HCT116 (cell line): ENCODE measurements around the gene THSD8. TPM values are rescaled to one million over a fixed set of nuclear protein-coding genes. Genes with fewer than 3 reads are reported as not detected.

Source experiments
- ATAC-seq: fragments of 200-7000 bp; cut with Tn5 transposase; 2 replicates; pipeline ENCODE4 v1.9.1; 2020; ENCODE audit warnings: mild to moderate bottlenecking, moderate library complexity
- BruUV-seq: library from RNA; stranded (reverse); fragments of 400-500 nt; replicated peaks from 2 replicates; lab custom pipeline; 2021; lab: Mats Ljungman, UMichigan
- CTCF ChIA-PET: fragments of 300-600 bp; sonication (Branson Sonifier 250); formaldehyde crosslinking; loops from one replicate; lab custom pipeline; 2021; ENCODE audit warnings: antibody characterized with exemption; lab: Charles Lee
- POLR2A ChIA-PET: fragments of 300-600, 350-600 bp; sonication (Branson Sonifier 250); formaldehyde crosslinking; loops from one replicate; lab custom pipeline; 2021; ENCODE audit warnings: antibody characterized with exemption; lab: Charles Lee
- RAD21 ChIA-PET, 2 experiments: fragments of 300-600 bp; sonication (Branson Sonifier 250); formaldehyde crosslinking; loops; one replicate each; lab custom pipeline; 2023; ENCODE audit warnings: low total read pairs in 2 of 2; ENCODE audit not compliant: uncharacterized antibody in 2 of 2, unreplicated experiment in 2 of 2, low non-redundant PET in 1 of 2; lab: Charles Lee
- DNase-seq: peaks from one replicate; pipeline ENCODE4 v3.0.0-alpha.2; 2010; ENCODE audit warnings: low read depth, low spot score
- H2AFZ ChIP-seq: fragments of 200-600 bp; shearing (Covaris generic), sonication (generic); 2 replicates; pipeline ENCODE4 v1.6.1; 2017; ENCODE audit warnings: low read depth, mixed run types, mixed read lengths, antibody characterized with exemption, low read length; ENCODE audit not compliant: poor library complexity, severe bottlenecking
- H3K27ac ChIP-seq: 2 replicates; pipeline ENCODE4 v1.5.1; 2012; ENCODE audit warnings: low read depth, low read length
- H3K27me3 ChIP-seq: fragments of 200-600 bp; sonication (generic); 2 replicates; pipeline ENCODE4 v1.6.1; 2016; ENCODE audit warnings: mixed run types, low read length, mixed read lengths; ENCODE audit not compliant: insufficient read depth
- H3K36me3 ChIP-seq, 2 experiments: fragments of 200-500 bp in 1 of 2; fragments of 200-600 bp in 1 of 2; sonication (Bioruptor generic) in 1 of 2; sonication (generic) in 1 of 2; 2 replicates each; pipeline versions ENCODE4 v1.5.1 to v1.6.1; 2014 to 2016; ENCODE audit warnings: low read length in 2 of 2, inconsistent platforms in 1 of 2, mixed read lengths in 1 of 2, mixed run types in 1 of 2; ENCODE audit not compliant: insufficient read depth in 2 of 2, control insufficient read depth in 1 of 2
- H3K4me1 ChIP-seq, 2 experiments: fragments of 200-600 bp in 1 of 2; sonication (generic) in 1 of 2; 2 replicates each; pipeline versions ENCODE4 v1.5.1 to v1.6.1; 2012 to 2017; ENCODE audit warnings: low read length in 2 of 2, inconsistent platforms in 1 of 2, mild to moderate bottlenecking in 1 of 2, mixed read lengths in 1 of 2, mixed run types in 1 of 2, moderate library complexity in 1 of 2; ENCODE audit not compliant: insufficient read depth in 2 of 2, control insufficient read depth in 1 of 2
- H3K4me2 ChIP-seq: fragments of 200-600 bp; sonication (generic); 2 replicates; pipeline ENCODE4 v1.6.1; 2017; ENCODE audit warnings: mixed run types, low read length, mixed read lengths
- H3K4me3 ChIP-seq, 2 experiments: fragments of 200-600 bp in 1 of 2; sonication (generic) in 1 of 2; replicated peaks in 1 of 2; 2 replicates each; pipeline ENCODE4 v1.5.1; 2011 to 2016; ENCODE audit warnings: low read length in 2 of 2, control low read depth in 1 of 2, low read depth in 1 of 2, mild to moderate bottlenecking in 1 of 2, mixed read lengths in 1 of 2, mixed run types in 1 of 2
- H3K79me2 ChIP-seq: fragments of 200-600 bp; sonication (generic); 2 replicates; pipeline ENCODE4 v1.6.1; 2017; ENCODE audit warnings: mild to moderate bottlenecking, mixed run types, low read length, moderate library complexity, mixed read lengths; ENCODE audit not compliant: insufficient read depth
- H3K9ac ChIP-seq: fragments of 200-600 bp; sonication (generic); 2 replicates; pipeline ENCODE4 v1.6.1; 2016; ENCODE audit warnings: low read length, mixed read lengths
- H3K9me2 ChIP-seq: fragments of 200-600 bp; sonication (generic), shearing (Covaris generic); 2 replicates; pipeline ENCODE4 v1.6.1; 2017; ENCODE audit warnings: mixed run types, mild to moderate bottlenecking, moderate library complexity; ENCODE audit not compliant: insufficient read depth
- H3K9me3 ChIP-seq, 2 experiments: fragments of 200-500 bp in 1 of 2; fragments of 200-600 bp in 1 of 2; sonication (Bioruptor generic) in 1 of 2; sonication (generic) in 1 of 2; 2 replicates each; pipeline ENCODE4 v1.6.1; 2014 to 2017; ENCODE audit warnings: low read length in 2 of 2, mixed read lengths in 2 of 2, inconsistent platforms in 1 of 2, low read depth in 1 of 2, mild to moderate bottlenecking in 1 of 2, mixed run types in 1 of 2, moderate library complexity in 1 of 2; ENCODE audit not compliant: control insufficient read depth in 1 of 2, insufficient read depth in 1 of 2
- H4K20me1 ChIP-seq: fragments of 200-600 bp; sonication (generic), shearing (Covaris generic); 2 replicates; pipeline ENCODE4 v1.6.1; 2017; ENCODE audit warnings: mixed run types, mild to moderate bottlenecking, moderate library complexity; ENCODE audit not compliant: insufficient read depth
- ATF3 ChIP-seq: IDR thresholded peaks from 2 replicates; pipeline ENCODE4 v1.6.1; 2012
- CBX3 ChIP-seq: IDR thresholded peaks from 2 replicates; pipeline ENCODE4 v1.6.1; 2012; ENCODE audit warnings: low read depth
- CEBPB ChIP-seq: IDR thresholded peaks from 2 replicates; pipeline ENCODE4 v1.6.1; 2012; ENCODE audit warnings: low read depth
- CTCF ChIP-seq, 3 experiments: fragments of 200-600 bp in 1 of 3; sonication (generic) in 1 of 3; IDR thresholded peaks in 2 of 3; conservative IDR thresholded peaks in 1 of 3; 2 replicates each; pipeline ENCODE4 v1.5.1; 2012 to 2017; ENCODE audit warnings: low read depth in 2 of 3, low read length in 2 of 3, antibody characterized with exemption in 1 of 3, borderline replicate concordance in 1 of 3, control low read depth in 1 of 3, mild to moderate bottlenecking in 1 of 3, mixed read lengths in 1 of 3, mixed run types in 1 of 3, moderate library complexity in 1 of 3; ENCODE audit not compliant: insufficient read depth in 1 of 3
- EGR1 ChIP-seq: IDR thresholded peaks from 2 replicates; pipeline ENCODE4 v1.6.1; 2012; ENCODE audit warnings: low read depth
- ELF1 ChIP-seq: IDR thresholded peaks from 2 replicates; pipeline ENCODE4 v1.6.1; 2012; ENCODE audit warnings: low read depth, borderline replicate concordance
- EZH2 ChIP-seq: fragments of 200-600 bp; sonication (generic); IDR thresholded peaks from 2 replicates; pipeline ENCODE4 v1.6.1; 2017; ENCODE audit warnings: antibody characterized with exemption, mixed run types
- EZH2phosphoT487 ChIP-seq: fragments of 200-600 bp; IDR thresholded peaks from 2 replicates; pipeline ENCODE4 v1.6.1; 2018; ENCODE audit warnings: antibody characterized with exemption, borderline replicate concordance
- FOSL1 ChIP-seq: IDR thresholded peaks from 2 replicates; pipeline ENCODE4 v1.6.1; 2012; ENCODE audit warnings: low read depth
- JUND ChIP-seq: IDR thresholded peaks from 2 replicates; pipeline ENCODE4 v1.6.1; 2012
- POLR2A ChIP-seq: IDR thresholded peaks from 2 replicates; pipeline ENCODE4 v1.7.0; 2011; ENCODE audit warnings: borderline replicate concordance; ENCODE audit not compliant: insufficient read depth, insufficient read length; ENCODE audit errors: extremely low read depth
- RAD21 ChIP-seq: IDR thresholded peaks from 2 replicates; pipeline ENCODE4 v1.6.1; 2012; ENCODE audit warnings: low read depth, mild to moderate bottlenecking
- SIN3A ChIP-seq: IDR thresholded peaks from 2 replicates; pipeline ENCODE4 v1.6.1; 2012; ENCODE audit warnings: low read depth
- SP1 ChIP-seq: IDR thresholded peaks from 2 replicates; pipeline ENCODE4 v1.6.1; 2012; ENCODE audit warnings: low read depth
- SRF ChIP-seq: IDR thresholded peaks from 2 replicates; pipeline ENCODE4 v1.6.1; 2012; ENCODE audit warnings: low read depth
- TCF7L2 ChIP-seq: IDR thresholded peaks from 2 replicates; pipeline ENCODE4 v1.7.0; 2011; ENCODE audit warnings: borderline replicate concordance, inconsistent platforms; ENCODE audit not compliant: insufficient read depth, insufficient read length; ENCODE audit errors: extremely low read depth
- ZBTB33 ChIP-seq: IDR thresholded peaks from 2 replicates; pipeline ENCODE4 v1.6.1; 2011; ENCODE audit warnings: mild to moderate bottlenecking, low read length, moderate library complexity; ENCODE audit not compliant: insufficient replicate concordance; ENCODE audit errors: extremely low read depth
- ZFX ChIP-seq: fragments of 450-650 bp; IDR thresholded peaks from 2 replicates; pipeline ENCODE4 v1.6.1; 2017
- ZNF274 ChIP-seq: fragments of 200-500 bp; sonication (Bioruptor generic); IDR thresholded peaks from 2 replicates; pipeline ENCODE4 v1.6.1; 2014; ENCODE audit warnings: mild to moderate bottlenecking, low read depth, low read length, inconsistent platforms
- intact Hi-C: fragments of 100-400 bp; cut with micrococcal nuclease; formaldehyde crosslinking; loops from 2 replicates; pipeline ENCODE4 v1.10.0; 2022
- total RNA-seq: library from RNA; stranded (reverse); gene quantifications from one replicate; pipeline ENCODE4 v1.2.1, GENCODE V29; 2021; ENCODE audit not compliant: unreplicated experiment
- TF ChIP-seq, protein P1 (sequence below): IDR thresholded peaks from 2 replicates; pipeline ENCODE4 v1.6.1; 2012; ENCODE audit warnings: low read depth

The THSD8 gene
- total RNA-seq, 1 experiment from 2014 or later = 33.3 TPM

- POLR2A ChIA-PET = no interaction called here
- Histone ChIP-seq H3K9me2 (no peaks in the 10 kb centered on the region), H3K27ac (no peak overlapping the region), H3K4me2 (no peak overlapping the region), H2AFZ (no peak overlapping the region), H3K36me3 (no peaks in the 10 kb centered on the region), H3K9ac (no peak overlapping the region), H3K79me2 (no peaks in the 10 kb centered on the region), H4K20me1 (no peaks in the 10 kb centered on the region), H3K4me1 (peaks cover 6 to 14% of the 10 kb centered on the region in 2 experiments), H3K4me3 (no peak overlapping the region), H3K27me3 (no peaks in the 10 kb centered on the region), H3K9me3 (peaks cover 0 to 6% of the 10 kb centered on the region in 2 experiments; a peak in 1 of 4 replicates)
- no TSS peak for BruUV-seq
- RAD21 ChIA-PET = no interaction called here
- TF ChIP-seq EZH2 (no peak), CTCF (IDR thresholded peaks at IDR 0.05 in 2 of 3, conservative IDR thresholded peaks at IDR 0.05 in 1 of 3; ENCODE audit: borderline replicate concordance in 1 of 3, insufficient read depth in 1 of 3, low read depth in 2 of 3, low read length in 2 of 3) (no peak), SRF (no peak), ZFX (no peak), JUND (no peak), POLR2A (no peak), SIN3A (no peak), ZBTB33 (no peak), RAD21 (no peak), EGR1 (no peak), ZNF274 (no peak), SP1 (no peak), FOSL1 (no peak), TCF7L2 (no peak), CEBPB (no peak), CBX3 (no peak), EZH2phosphoT487 (no peak), ELF1 (no peak), ATF3 (no peak)
- TF ChIP-seq, protein P1, sequence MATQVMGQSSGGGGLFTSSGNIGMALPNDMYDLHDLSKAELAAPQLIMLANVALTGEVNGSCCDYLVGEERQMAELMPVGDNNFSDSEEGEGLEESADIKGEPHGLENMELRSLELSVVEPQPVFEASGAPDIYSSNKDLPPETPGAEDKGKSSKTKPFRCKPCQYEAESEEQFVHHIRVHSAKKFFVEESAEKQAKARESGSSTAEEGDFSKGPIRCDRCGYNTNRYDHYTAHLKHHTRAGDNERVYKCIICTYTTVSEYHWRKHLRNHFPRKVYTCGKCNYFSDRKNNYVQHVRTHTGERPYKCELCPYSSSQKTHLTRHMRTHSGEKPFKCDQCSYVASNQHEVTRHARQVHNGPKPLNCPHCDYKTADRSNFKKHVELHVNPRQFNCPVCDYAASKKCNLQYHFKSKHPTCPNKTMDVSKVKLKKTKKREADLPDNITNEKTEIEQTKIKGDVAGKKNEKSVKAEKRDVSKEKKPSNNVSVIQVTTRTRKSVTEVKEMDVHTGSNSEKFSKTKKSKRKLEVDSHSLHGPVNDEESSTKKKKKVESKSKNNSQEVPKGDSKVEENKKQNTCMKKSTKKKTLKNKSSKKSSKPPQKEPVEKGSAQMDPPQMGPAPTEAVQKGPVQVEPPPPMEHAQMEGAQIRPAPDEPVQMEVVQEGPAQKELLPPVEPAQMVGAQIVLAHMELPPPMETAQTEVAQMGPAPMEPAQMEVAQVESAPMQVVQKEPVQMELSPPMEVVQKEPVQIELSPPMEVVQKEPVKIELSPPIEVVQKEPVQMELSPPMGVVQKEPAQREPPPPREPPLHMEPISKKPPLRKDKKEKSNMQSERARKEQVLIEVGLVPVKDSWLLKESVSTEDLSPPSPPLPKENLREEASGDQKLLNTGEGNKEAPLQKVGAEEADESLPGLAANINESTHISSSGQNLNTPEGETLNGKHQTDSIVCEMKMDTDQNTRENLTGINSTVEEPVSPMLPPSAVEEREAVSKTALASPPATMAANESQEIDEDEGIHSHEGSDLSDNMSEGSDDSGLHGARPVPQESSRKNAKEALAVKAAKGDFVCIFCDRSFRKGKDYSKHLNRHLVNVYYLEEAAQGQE = no peak
- ATAC-seq (no peak), DNase-seq (no peak)
- intact Hi-C loops = no loop called here
- CTCF ChIA-PET = no interaction called here
These were observed 19.9 kb downstream of the THSD8 start for GRCh38 chr19:12821761-12822160.
